A549 (cell line): ENCODE results near the gene GALNT18. TPM values are rescaled to one million over a fixed set of nuclear protein-coding genes. Genes with fewer than 3 reads are reported as not detected.

Source experiments
- ATAC-seq, 2 experiments: fragments of 200-7000 bp in 1 of 2; fragments of >200 bp in 1 of 2; cut with Nextera tagmentation in 1 of 2; cut with Tn5 transposase in 1 of 2; 3 replicates each; pipeline versions ENCODE4 v1.8.0 to v1.9.1; 2018 to 2020; ENCODE audit warnings: mild to moderate bottlenecking in 1 of 2, moderate library complexity in 1 of 2
- CTCF ChIA-PET: fragments of 300-600 bp; sonication (Branson Sonifier 250); formaldehyde crosslinking; extraction: SDS; loops from one replicate; lab custom pipeline; 2021; ENCODE audit warnings: antibody characterized with exemption, inconsistent platforms; lab: Yijun Ruan, JAX
- POLR2A ChIA-PET: fragments of 350-600 bp; formaldehyde crosslinking; extraction: SDS; loops from one replicate; lab custom pipeline; 2021; ENCODE audit warnings: antibody characterized with exemption, inconsistent platforms; lab: Yijun Ruan, JAX
- DNase-seq, 2 experiments: peaks; one replicate each; pipeline versions ENCODE4 v3.0.0 to v3.0.0-alpha.2; 2011 to 2016; ENCODE audit warnings: low read depth in 1 of 2, low spot score in 1 of 2
- FAIRE-seq: peaks from 2 replicates; lab custom pipeline; 2011; peaks lifted over from hg19 to GRCh38; lab: Jason Lieb, UNC
- H3K27ac ChIP-seq, 2 experiments: fragments of >200 bp; sonication (Bioruptor Twin); formaldehyde crosslinking; 3 replicates each; pipeline ENCODE4 v1.5.1; 2016 to 2017
- H3K4me1 ChIP-seq: fragments of >200 bp; sonication (Bioruptor Twin); formaldehyde crosslinking; 3 replicates; pipeline ENCODE4 v1.6.1; 2016
- H3K4me2 ChIP-seq: fragments of >200 bp; sonication (Bioruptor Twin); formaldehyde crosslinking; 3 replicates; pipeline ENCODE4 v1.6.1; 2016
- H3K4me3 ChIP-seq: fragments of >200 bp; sonication (Bioruptor Twin); formaldehyde crosslinking; 3 replicates; pipeline ENCODE4 v1.5.1; 2016
- H3K9me3 ChIP-seq: fragments of >200 bp; sonication (Bioruptor Twin); formaldehyde crosslinking; 3 replicates; pipeline ENCODE4 v1.6.1; 2016
- BHLHE40 ChIP-seq: IDR thresholded peaks from 2 replicates; pipeline ENCODE4 v1.6.1; 2012; ENCODE audit warnings: low read depth, low read length, inconsistent platforms
- E2F6 ChIP-seq: IDR thresholded peaks from 2 replicates; pipeline ENCODE4 v1.6.1; 2012; ENCODE audit warnings: low read depth, borderline replicate concordance
- EHF ChIP-seq: fragments of 250-450 bp; sonication (Bioruptor Pico); IDR thresholded peaks from 2 replicates; pipeline ENCODE4 v1.5.0; 2020; ENCODE audit warnings: mild to moderate bottlenecking
- FOSB ChIP-seq: fragments of 250-450 bp; sonication (Bioruptor Pico); IDR thresholded peaks from 2 replicates; pipeline ENCODE4 v1.5.0; 2020; ENCODE audit warnings: mild to moderate bottlenecking, moderate library complexity
- GATA3 ChIP-seq: IDR thresholded peaks from 2 replicates; pipeline ENCODE4 v1.6.1; 2012; ENCODE audit warnings: borderline replicate concordance
- HDAC2 ChIP-seq: fragments of 200-600 bp; sonication (generic); IDR thresholded peaks from 2 replicates; pipeline ENCODE4 v1.6.1; 2016
- HEYL ChIP-seq: fragments of 250-450 bp; sonication (Bioruptor Pico); IDR thresholded peaks from 2 replicates; pipeline ENCODE4 v1.8.0; 2021; ENCODE audit warnings: mild to moderate bottlenecking, moderate library complexity
- HOXB13 ChIP-seq: fragments of 250-450 bp; sonication (Bioruptor Pico); IDR thresholded peaks from 2 replicates; pipeline ENCODE4 v1.5.0; 2020; ENCODE audit warnings: low read depth, mild to moderate bottlenecking, moderate library complexity
- JUN ChIP-seq, 2 experiments: fragments of >200 bp; sonication (Bioruptor Twin); formaldehyde crosslinking; IDR thresholded peaks; 2 replicates in 1 of 2; 3 replicates in 1 of 2; pipeline ENCODE4 v1.6.1; 2016 to 2017
- MAFK ChIP-seq: fragments of 450-650 bp; IDR thresholded peaks from 2 replicates; pipeline ENCODE4 v1.6.1; 2014; ENCODE audit not compliant: partially characterized antibody
- NR3C1 ChIP-seq: fragments of >200 bp; sonication (Bioruptor Twin); formaldehyde crosslinking; IDR thresholded peaks from 3 replicates; pipeline ENCODE4 v1.6.1; 2017
- RAD21 ChIP-seq, 2 experiments: fragments of >200 bp in 1 of 2; sonication (Bioruptor Twin) in 1 of 2; formaldehyde crosslinking in 1 of 2; IDR thresholded peaks in 1 of 2; conservative IDR thresholded peaks in 1 of 2; 2 replicates in 1 of 2; 3 replicates in 1 of 2; pipeline ENCODE4 v1.6.1; 2012 to 2018; ENCODE audit warnings: inconsistent platforms in 1 of 2
- RARB ChIP-seq: fragments of 250-450 bp; sonication (Bioruptor Pico); IDR thresholded peaks from 2 replicates; pipeline ENCODE4 v1.8.0; 2021; ENCODE audit warnings: mild to moderate bottlenecking, moderate library complexity
- RCOR1 ChIP-seq: fragments of 150-350 bp; IDR thresholded peaks from 2 replicates; pipeline ENCODE4 v1.6.1; 2014; ENCODE audit warnings: antibody characterized with exemption, low read length, low read depth
- REST ChIP-seq: fragments of 200-600 bp; sonication (generic); IDR thresholded peaks from 2 replicates; pipeline ENCODE4 v1.6.1; 2016; ENCODE audit warnings: antibody characterized with exemption, mild to moderate bottlenecking, moderate library complexity
- RNF2 ChIP-seq: fragments of 200-600 bp; sonication (generic); IDR thresholded peaks from 2 replicates; pipeline ENCODE4 v1.6.1; 2016; ENCODE audit warnings: low read depth, mild to moderate bottlenecking, antibody characterized with exemption, moderate library complexity, borderline replicate concordance
- TFCP2L1 ChIP-seq: fragments of 250-450 bp; sonication (Bioruptor Pico); IDR thresholded peaks from 2 replicates; pipeline ENCODE4 v1.5.0; 2021; ENCODE audit warnings: mild to moderate bottlenecking
- USF2 ChIP-seq: fragments of 450-650 bp; IDR thresholded peaks from 2 replicates; pipeline ENCODE4 v1.6.1; 2014; ENCODE audit warnings: antibody characterized with exemption
- ZC3H11A ChIP-seq: fragments of 450-650 bp; IDR thresholded peaks from 2 replicates; pipeline ENCODE4 v1.6.1; 2014; ENCODE audit warnings: antibody characterized with exemption, mild to moderate bottlenecking
- WGBS: methylation state at CpG from one replicate; pipeline ENCODE4 v1.1.6; 2017; ENCODE audit errors: missing lambda C conversion rate; 5-methylcytosine and 5-hydroxymethylcytosine counted together
- polyA plus RNA-seq, 4 experiments: library from polyadenylated mRNA; depleted of rRNA in 3 of 4; stranded (reverse); fragments of >200 nt; fragmentation: RNase III in 1 of 4; extraction: RNeasy Plus Mini Kit Qiagen cat#74134 plus additional on column Dnase treatment in 1 of 4; gene quantifications; 2 replicates in 3 of 4; 3 replicates in 1 of 4; pipeline ENCODE4 v1.2.3, GENCODE V29; 2011 to 2017

GALNT18 gene
- polyA plus RNA-seq, 2 of the 4 experiments (the other 2 are of a cell fraction) = 6.7 to 16.1 TPM

GRCh38 chr11:11480971-11481370 is 140.8 kb downstream of the GALNT18 start:
- 43% methylated on average over 2 of the region's 3 CpGs for WGBS
- DNase-seq (no peak), ATAC-seq (no peak), FAIRE-seq (no peak)
- H3K4me1 ChIP-seq = peaks cover 5% of the 10 kb centered on the region; the same call in 1 of the 3 replicates
- no peak overlapping the region for H3K4me2 ChIP-seq
- CTCF ChIA-PET = no interaction called here
- TF ChIP-seq USF2 (no peak), RARB (CRISPR knock-in tag) (no peak), TFCP2L1 (CRISPR knock-in tag) (no peak)
- H3K4me3 ChIP-seq = no peak overlapping the region
- POLR2A ChIA-PET = no interaction called here
- H3K9me3 ChIP-seq = no peaks in the 10 kb centered on the region
- H3K27ac ChIP-seq = no peak overlapping the region

- no peak for FAIRE-seq
- ChIA-PET CTCF (no interaction called here), POLR2A (no interaction called here)
These were observed 143.1 kb downstream of the GALNT18 start for GRCh38 chr11:11478687-11479086.

GRCh38 chr11:11477695-11478420 is 143.9 kb downstream of the GALNT18 start:
- Histone ChIP-seq H3K4me2 (no peak overlapping the region), H3K9me3 (no peaks in the 10 kb centered on the region), H3K4me3 (no peak overlapping the region), H3K27ac (no peak overlapping the region), H3K4me1 (peaks cover 5% of the 10 kb centered on the region; the same call in 1 of the 3 replicates)
- DNase-seq = no peak
- ChIA-PET POLR2A (no interaction called here), CTCF (interaction anchor here (1.1 kb wide), 1 partner anchor 11 kb away, joined by 3 read pairs; no protein-coding TSS in a partner anchor)
- TF ChIP-seq HEYL (no peak), REST (no peak), ZC3H11A (no peak)
- no peak for FAIRE-seq
- 47% methylated on average over 2 of the region's 2 CpGs for WGBS
- no peak for ATAC-seq

More at GRCh38 chr11:11478687-11479086, 143.1 kb downstream of the GALNT18 start:
- no peak for ATAC-seq
- TF ChIP-seq HDAC2 (no peak), RCOR1 (no peak), RAD21 (conservative IDR thresholded peaks at IDR 0.05 in 1 of 2, IDR thresholded peaks at IDR 0.05 in 1 of 2) (no peak), GATA3 (no peak)
- H3K4me2 ChIP-seq = no peak overlapping the region
- peaks cover 5% of the 10 kb centered on the region; the same call in 1 of the 3 replicates for H3K4me1 ChIP-seq
- no peak overlapping the region for H3K4me3 ChIP-seq
- no peak for DNase-seq
- WGBS = 92% methylated on average over 10 of the region's 12 CpGs
- H3K9me3 ChIP-seq = no peaks in the 10 kb centered on the region
- H3K27ac ChIP-seq = no peak overlapping the region

- no peak overlapping the region for H3K27ac ChIP-seq
- ChIA-PET POLR2A (no interaction called here), CTCF (interaction anchor here (1.1 kb wide), 1 partner anchor 12 kb away, joined by 3 read pairs; no protein-coding TSS in a partner anchor)
- no peak overlapping the region for H3K4me3 ChIP-seq
- DNase-seq = no peak
- H3K4me2 ChIP-seq = no peak overlapping the region
- no peaks in the 10 kb centered on the region for H3K9me3 ChIP-seq
- no peak for ATAC-seq
- peaks cover 5% of the 10 kb centered on the region; the same call in 1 of the 3 replicates for H3K4me1 ChIP-seq
- WGBS = 30% methylated on average over 4 of the region's 4 CpGs
- FAIRE-seq = no peak
- TF ChIP-seq TFCP2L1 (CRISPR knock-in tag) = no peak
- no peak for TF ChIP-seq HOXB13 (CRISPR knock-in tag)
- no peak for TF ChIP-seq RNF2
- TF ChIP-seq NR3C1 = no peak
- TF ChIP-seq REST = no peak
- no peak for TF ChIP-seq BHLHE40
- no peak for TF ChIP-seq E2F6
- no peak for TF ChIP-seq EHF
- TF ChIP-seq JUN (IDR thresholded peaks at IDR 0.05) = no peak
- TF ChIP-seq ZC3H11A = no peak
- no peak for TF ChIP-seq MAFK
- no peak for TF ChIP-seq FOSB (CRISPR knock-in tag)
These were observed 144.7 kb downstream of the GALNT18 start for GRCh38 chr11:11476971-11477645.
